Daoy (cell line): ENCODE measurements around the gene CPT1A. TPM values are rescaled to one million over a fixed set of nuclear protein-coding genes. Genes with fewer than 3 reads are reported as not detected.

Experiments used
- DNase-seq: peaks from one replicate; pipeline ENCODE4 v3.0.0-alpha.2; 2015; ENCODE audit warnings: low read depth
- total RNA-seq: library from RNA; depleted of rRNA; stranded (reverse); fragments of >200 nt; shearing (Covaris generic); gene quantifications from 2 replicates; pipeline ENCODE4 v1.2.3, GENCODE V29; 2014

Gene CPT1A
- total RNA-seq, 1 experiment from 2014 or later: 16.5 TPM

GRCh38 chr11:68831124-68831523, 10.6 kb downstream of the CPT1A start:
- DNase-seq: no peak

DNA sequence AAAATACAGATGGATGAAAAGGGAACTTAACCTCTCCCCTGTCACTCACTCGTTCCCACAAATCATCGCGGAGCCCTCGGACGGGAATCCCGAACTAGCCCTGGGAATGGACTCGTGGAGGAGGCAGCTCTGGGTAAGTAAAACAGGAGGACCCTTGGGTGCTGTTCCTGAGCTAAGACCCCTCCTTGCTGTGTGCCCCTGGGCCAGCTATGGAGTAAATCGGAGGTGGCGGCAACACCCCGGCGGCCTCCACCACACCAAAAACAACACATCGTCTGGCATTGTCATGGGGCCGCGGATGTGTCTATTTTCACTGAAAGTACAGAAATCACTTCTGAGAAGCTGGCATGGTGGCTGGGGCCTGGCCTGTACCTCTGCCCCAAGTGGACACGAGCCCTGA, 12.1 kb downstream of the CPT1A start:
- no peak for DNase-seq

GRCh38 chr11:68828957-68829356, 12.8 kb downstream of the CPT1A start:
- no peak for DNase-seq

GRCh38 chr11:68828155-68828931, 13.4 kb downstream of the CPT1A start:
- DNase-seq: no peak

- no peak for DNase-seq
These were observed 14.0 kb downstream of the CPT1A start for GRCh38 chr11:68827733-68828132.

DNA sequence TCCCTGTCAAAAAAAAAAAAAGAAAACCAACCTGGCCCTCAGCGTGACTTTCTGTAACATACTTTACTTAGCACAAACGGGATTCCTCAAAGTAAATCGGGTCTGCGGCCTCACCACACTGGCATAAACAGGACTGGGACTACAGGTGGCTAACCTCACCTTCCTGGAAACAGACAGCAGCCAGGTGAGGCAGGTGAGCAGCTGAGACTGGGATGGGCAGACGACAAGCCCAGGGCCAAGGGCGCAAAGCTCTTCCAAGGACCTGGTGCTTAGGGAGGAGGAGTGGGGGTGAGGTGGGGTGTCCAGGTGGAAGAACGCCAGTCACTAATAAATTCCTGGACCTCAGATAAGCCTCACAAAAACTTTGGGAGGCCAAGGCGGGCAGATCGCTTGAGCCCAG, 15.0 kb downstream of the CPT1A start:
- DNase-seq: no peak

GRCh38 chr11:68825571-68825970, 16.1 kb downstream of the CPT1A start:
- DNase-seq: peak; percentile 53

DNA sequence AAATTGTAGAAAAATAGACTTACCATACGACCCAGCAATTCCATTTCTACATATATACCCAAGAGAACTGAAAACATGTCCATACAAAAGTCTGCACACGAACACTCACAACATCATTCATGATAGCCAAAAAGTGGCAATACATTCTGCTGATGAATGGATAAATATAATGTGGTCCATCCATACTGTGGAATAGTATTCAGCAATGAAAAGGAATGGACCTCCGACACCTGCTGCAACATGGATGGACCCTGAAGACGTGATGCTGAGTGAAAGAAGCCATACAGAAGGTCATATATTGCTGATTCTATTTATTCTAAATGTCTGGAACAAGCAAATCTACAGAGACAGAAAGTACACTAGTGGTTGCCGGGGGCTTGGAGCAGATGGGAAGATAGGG, 19.2 kb downstream of the CPT1A start:
- no peak for DNase-seq

DNA sequence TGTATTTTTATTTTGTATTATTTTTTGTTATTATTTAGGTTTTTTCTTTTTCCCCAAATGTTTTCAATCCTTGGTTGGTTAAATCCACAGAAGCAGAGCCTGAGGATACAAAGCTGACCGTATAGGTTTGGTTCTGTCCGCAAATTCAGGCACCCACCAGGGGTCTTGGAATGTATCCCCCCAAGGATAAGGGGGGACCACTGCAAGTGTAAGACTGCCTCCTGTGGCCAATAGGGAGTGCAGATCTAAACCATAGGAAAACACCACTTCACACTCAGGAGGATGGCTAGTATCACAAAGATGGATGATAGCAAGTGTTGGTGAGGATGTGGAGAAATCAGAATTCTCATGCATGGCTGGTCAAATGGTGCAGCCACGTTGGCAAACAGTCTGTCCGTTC, 20.0 kb downstream of the CPT1A start:
- DNase-seq: no peak

- no peak for DNase-seq
These were observed 22.4 kb downstream of the CPT1A start for GRCh38 chr11:68819362-68819761.

DNA sequence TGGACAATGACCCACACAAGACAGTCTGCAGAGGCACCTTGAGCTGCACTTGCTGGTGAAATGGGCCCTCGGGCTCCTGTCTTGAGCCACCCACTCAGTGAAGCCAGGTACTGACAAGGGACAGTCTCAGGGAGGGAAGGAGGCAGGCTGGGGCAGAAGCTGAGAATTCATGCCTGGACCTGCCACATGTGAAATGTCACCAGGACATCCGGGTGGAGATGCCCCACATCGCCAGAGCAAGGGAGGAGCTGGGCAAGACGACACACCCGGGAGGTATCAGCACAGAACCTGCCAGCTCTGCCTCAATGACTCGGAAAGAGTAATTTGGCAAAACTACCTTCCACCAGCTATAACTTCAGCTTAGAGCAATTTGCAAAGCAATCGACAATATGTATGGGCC, 23.5 kb downstream of the CPT1A start:
- DNase-seq: no peak

DNA sequence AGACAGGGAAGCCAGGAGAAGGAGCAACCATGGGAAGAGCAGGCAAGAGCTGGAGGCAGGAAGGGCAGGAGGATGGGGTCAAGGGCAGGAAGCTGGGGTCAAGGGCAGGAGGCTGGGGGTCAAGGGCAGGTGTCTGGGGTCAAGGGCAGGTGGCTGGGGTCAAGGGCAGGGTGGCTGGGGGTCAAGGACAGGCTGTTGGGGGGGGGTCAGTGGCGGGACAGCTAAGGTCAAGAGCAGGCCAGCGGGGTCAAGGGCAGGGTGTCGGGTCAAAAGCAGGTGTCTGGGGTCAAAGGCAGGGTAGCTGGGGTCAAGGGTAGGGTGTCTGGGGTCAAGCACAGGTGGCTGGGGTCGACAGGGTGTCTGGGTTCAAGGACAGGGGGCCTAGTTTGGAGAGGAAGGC, 24.2 kb downstream of the CPT1A start:
- no peak for DNase-seq

DNA sequence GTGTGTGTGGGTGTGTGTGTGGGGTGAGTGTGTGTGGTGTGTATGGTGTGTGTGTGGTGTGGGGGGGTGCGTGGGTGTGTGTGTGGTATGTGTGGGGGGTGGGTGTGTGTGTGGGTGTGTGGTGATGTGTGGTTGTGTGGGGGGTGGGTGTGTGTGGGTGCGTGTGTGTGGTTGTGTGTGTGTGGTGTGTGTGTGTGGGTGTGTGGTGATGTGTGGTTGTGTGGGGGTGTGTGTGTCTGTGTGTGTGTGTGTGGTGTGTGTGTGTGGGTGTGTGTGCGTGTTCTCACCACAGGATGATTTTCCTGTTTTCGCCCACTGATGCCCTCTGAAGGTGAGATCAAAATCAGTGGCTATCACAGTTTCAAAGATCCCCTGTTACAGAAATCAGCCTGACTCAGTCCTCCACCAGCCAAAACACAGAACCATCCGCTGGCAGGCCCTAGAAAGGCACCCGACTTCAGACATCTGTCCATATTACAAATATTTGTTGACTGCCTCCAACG, 24.7 kb downstream of the CPT1A start:
- no peak for DNase-seq

DNA sequence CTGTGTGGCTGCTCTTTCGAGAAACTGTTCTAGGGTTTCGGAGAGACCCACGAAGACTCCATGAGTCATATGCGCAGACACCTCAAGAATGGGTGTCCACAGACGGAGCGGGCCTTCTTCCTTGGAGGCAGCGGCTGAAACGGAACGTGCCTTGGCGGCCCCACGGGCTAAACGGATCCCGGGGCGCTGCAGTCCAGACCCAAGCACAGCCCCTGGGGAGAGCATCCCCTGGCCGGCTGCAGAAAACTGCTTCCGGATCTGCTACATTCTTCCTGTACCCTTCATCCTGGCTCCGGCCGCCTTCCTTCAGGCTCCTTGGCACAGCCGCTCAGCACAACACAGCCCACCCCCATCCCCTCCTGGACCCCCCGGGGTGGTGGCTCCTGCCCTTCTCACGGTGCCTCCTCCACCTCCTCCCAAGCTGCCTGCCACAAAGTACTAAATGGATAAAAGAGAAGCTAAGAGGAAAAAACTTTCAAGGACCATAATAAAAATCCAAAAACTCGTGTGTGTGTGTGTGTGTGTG, 25.4 kb downstream of the CPT1A start:
- no peak for DNase-seq

GRCh38 chr11:68813773-68814172, 27.9 kb downstream of the CPT1A start:
- DNase-seq: no peak

DNA sequence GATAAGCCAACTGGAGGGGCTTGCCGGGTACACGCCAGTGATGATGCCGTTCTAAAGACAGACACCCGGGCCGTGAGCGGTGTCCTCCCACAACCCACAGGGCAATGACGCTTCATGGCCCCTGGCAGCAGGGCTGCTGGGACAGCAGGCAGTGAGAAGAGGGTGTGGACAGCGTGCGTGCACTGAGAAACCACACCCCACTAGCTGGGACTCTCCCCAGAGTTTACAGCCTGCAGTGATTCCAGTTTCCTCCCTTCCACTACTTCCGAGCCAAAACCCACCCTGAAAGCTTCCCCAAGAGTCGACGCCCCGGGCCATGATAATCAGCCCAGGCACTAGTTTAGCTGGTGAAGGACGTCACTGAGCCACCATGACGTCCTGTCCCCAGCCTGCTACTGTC, 29.2 kb downstream of the CPT1A start:
- DNase-seq: no peak

DNA sequence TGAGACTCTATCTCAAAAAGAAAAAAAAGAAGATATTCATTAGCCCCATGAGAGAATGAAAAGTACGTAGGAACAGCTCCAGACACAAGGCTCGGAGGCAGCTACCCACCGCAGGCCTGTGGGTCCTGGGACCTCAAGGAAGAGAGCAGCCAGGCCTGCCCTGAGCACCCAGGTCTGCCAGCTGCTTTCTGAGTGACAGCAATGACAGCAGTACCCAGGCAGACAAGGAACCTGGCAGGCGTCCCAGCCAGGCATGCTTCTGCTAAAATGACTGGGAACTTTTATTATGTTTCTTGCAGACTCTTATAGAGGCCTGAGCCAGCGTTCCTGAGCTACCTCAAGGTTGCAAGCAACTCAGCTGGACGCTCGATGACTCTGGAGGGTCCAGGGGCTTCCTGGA, 31.6 kb downstream of the CPT1A start:
- no peak for DNase-seq

DNA sequence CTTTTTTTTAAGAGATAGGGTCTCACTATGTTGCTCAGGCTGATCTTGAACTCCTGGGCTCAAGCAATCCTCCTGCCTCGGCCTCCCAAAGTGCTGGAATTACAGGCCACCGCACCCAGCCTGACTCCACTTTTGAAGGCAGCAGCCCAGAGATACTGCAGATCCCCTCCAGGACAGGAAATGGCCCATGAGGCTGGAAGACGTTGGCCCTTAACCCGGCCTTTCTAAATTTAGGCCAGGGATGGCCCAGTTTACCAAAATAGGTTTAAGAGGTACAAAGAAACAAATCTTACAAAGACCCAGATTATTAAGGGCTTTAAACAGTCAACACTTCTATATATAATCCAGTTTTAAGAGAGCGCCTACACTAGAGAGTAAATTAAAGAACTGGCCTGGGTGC, 32.2 kb downstream of the CPT1A start:
- no peak for DNase-seq

GRCh38 chr11:68808787-68809186, 32.9 kb downstream of the CPT1A start:
- no peak for DNase-seq

- DNase-seq: peak; percentile 38
These were observed 34.5 kb downstream of the CPT1A start for GRCh38 chr11:68806931-68807844.

- DNase-seq: no peak
These were observed 36.9 kb downstream of the CPT1A start for GRCh38 chr11:68804786-68805185.

DNA sequence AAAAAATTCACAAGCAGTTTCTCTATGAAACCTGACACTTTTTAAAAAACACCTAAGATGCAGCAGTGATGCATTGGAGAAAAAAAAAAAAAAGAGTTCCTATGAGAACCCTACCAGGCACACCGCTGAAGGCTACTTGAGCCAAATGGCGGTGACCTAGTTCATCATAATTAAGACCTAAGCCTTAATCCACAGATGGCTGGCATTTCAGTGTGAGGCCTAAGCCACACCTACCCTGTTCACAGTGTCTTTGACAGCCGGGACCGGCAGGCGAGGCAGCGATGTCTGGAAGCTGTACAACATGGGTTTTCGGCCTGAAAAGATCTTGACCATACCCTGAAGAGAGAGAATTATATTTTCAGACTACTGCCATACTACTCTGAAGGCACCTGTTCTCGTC, 38.0 kb downstream of the CPT1A start:
- no peak for DNase-seq
